GM10266 (cell line): Measurements from ENCODE around the gene FEM1C.

Experiments used
- DNase-seq: peaks from one replicate; pipeline ENCODE4 v3.0.0; 2012; ENCODE audit errors: extremely low spot score
- CTCF ChIP-seq: IDR thresholded peaks from 2 replicates; pipeline ENCODE4 v1.5.1; 2012; ENCODE audit warnings: mild to moderate bottlenecking, low read depth; ENCODE audit not compliant: control insufficient read depth, insufficient read depth; ENCODE audit errors: missing control alignments

The FEM1C gene

DNA sequence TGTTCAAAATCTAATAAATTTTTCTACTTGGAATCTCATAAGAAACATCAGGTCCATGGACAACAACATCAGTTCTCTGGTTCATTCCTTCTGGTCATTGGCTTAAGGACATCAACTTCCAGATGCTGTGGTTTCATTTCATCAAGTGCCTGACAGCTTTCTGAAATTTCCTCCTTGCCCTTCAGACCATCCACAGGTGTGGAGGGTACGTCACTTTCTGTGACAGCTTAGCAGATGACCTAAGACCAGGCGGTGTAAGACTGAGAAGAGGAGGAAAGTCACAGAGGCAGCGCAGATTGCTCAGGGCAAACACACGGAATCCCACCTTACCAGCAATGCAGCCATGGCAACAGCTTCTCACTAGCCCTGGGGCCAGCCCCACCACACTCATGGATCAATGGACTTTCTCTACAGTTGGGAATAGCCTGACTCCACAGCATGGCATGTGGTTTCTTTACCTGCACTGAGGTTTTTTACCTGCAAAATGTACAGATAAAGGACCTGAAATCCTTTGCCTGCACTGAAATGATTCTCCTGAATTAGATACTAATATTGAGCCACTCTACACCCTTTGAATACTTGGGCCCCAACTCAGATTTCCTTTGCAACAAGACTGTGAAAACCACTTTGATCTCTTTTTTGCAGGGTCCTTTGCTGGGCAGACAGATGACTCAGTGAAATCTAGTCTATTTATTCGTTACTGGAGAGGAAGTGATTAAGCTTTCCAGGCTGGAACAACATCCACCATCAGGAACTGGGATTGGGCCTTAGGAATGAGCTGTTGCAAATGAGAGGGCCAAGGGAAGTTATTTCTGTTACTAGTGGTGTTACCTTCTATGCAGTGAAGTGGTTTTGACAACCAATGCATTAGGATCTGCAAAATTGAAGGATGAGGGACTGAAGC lies 30.8 kb upstream of the FEM1C start:
- DNase-seq: no peak
- TF ChIP-seq CTCF: no peak

DNA sequence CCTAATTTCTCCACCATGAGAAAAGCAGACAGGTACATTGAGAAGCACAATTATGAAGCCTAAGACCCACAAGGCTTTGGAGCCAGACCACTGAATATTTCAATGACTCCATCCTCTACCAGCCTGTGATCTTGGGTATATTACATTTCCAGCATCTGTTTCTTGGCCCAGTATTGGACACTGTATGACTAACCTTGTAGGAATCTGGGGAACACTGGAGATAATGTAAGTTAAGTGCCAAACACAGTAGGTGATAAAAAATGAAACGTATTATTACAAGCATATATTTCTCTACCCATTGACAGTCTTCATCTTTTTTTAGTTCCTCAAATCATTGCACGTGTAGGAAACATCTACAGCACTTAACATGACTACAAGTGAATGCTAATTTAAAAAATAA lies 28.6 kb upstream of the FEM1C start:
- no peak for TF ChIP-seq CTCF
- no peak for DNase-seq

GRCh38 chr5:115571441-115571878 lies 26.9 kb upstream of the FEM1C start:
- no peak for DNase-seq
- TF ChIP-seq CTCF: no peak

DNA sequence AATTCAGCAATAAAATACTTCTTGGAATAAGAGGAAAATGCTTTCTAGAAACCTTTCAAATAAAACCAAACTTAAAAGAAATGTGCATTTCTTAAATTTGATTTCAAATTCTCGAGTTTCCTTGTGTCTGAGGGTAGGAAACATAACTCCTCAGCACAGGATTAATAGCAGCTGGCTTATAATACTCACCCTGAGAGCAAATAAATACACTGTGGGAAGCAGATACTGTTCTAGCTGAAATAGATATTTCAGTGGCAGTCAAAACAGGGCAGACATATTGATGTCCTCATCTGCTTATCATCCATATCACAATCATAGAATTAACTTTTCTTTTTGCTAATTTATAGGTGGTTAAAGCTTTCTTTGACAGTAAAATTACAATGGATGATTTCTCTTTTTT lies 24.1 kb upstream of the FEM1C start:
- no peak for DNase-seq
- no peak for TF ChIP-seq CTCF

- no peak for DNase-seq
- TF ChIP-seq CTCF: no peak
Observed at GRCh38 chr5:115565233-115565632, 20.7 kb upstream of the FEM1C start.

DNA sequence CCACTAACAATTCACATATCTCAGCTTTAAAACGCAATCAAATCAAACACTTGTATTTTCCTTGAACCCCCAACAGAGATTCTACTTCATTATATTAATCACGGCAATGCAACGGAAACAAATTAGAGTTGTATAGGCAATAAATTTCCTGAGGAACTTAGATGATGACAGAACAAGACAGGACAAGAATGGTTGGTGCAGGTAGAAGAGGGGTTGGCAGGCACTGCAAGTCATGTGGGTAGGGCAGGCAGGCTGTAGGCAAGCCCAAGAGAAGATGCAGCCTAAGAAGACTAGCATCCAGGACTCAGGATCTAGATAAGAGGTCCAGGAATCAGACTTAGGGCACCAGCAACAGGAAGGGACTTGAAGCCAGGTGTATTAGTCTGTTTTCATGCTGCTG lies 16.6 kb upstream of the FEM1C start:
- no peak for TF ChIP-seq CTCF
- DNase-seq: no peak

DNA sequence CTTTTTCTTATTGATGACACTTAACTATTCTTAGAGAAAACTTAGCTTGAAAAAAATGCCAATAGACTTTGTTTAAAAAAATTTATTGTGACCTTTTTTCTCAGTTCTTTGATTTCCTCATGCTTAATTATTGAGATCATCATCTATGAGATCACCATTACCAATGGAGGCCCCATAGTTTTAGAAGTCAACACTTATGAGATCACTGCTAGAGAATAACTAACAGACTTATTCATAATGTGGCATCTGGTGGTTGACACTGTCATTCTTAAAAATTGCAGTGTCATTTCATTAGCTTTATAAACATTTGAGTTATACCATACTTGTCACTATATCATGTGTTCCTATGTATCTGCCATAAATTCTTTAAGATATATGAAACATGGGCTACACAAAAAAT lies 14.9 kb upstream of the FEM1C start:
- no peak for TF ChIP-seq CTCF
- DNase-seq: no peak
